IMR-90 (cell line): Measurements from ENCODE around the gene FNIP2.

Experiments
- BHLHE40 ChIP-seq: fragments of 150-350 bp; IDR thresholded peaks from 2 replicates; pipeline ENCODE4 v1.6.1; 2016; ENCODE audit warnings: mild to moderate bottlenecking, low read depth, low read length
- CEBPB ChIP-seq: IDR thresholded peaks from 2 replicates; pipeline ENCODE4 v1.6.1; 2012; ENCODE audit warnings: low read depth, low read length, improper control_type of control experiment
- CHD1 ChIP-seq: IDR thresholded peaks from 2 replicates; pipeline ENCODE4 v1.6.1; 2012; ENCODE audit warnings: low read depth, low read length, improper control_type of control experiment
- FOS ChIP-seq: fragments of 150-350 bp; IDR thresholded peaks from 2 replicates; pipeline ENCODE4 v1.6.1; 2016; ENCODE audit warnings: low read depth, low read length
- MAFK ChIP-seq: IDR thresholded peaks from 2 replicates; pipeline ENCODE4 v1.6.1; 2012; ENCODE audit warnings: low read depth, low read length, improper control_type of control experiment
- MAZ ChIP-seq: IDR thresholded peaks from 2 replicates; pipeline ENCODE4 v1.6.1; 2012; ENCODE audit warnings: low read depth, mild to moderate bottlenecking, low read length, improper control_type of control experiment, moderate library complexity, borderline replicate concordance
- POLR2A ChIP-seq: IDR thresholded peaks from 2 replicates; pipeline ENCODE4 v1.6.1; 2012; ENCODE audit warnings: mild to moderate bottlenecking, low read depth, low read length
- RAD21 ChIP-seq: IDR thresholded peaks from 2 replicates; pipeline ENCODE4 v1.6.1; 2012; ENCODE audit warnings: low read length, improper control_type of control experiment
- RCOR1 ChIP-seq: IDR thresholded peaks from 2 replicates; pipeline ENCODE4 v1.6.1; 2012; ENCODE audit warnings: mild to moderate bottlenecking, low read length, improper control_type of control experiment; ENCODE audit not compliant: insufficient replicate concordance
- RFX5 ChIP-seq: IDR thresholded peaks from 2 replicates; pipeline ENCODE4 v1.8.0; 2012; ENCODE audit warnings: low read depth, mild to moderate bottlenecking, low read length, moderate library complexity
- SMC3 ChIP-seq: fragments of 150-350 bp; IDR thresholded peaks from 2 replicates; pipeline ENCODE4 v1.6.1; 2016; ENCODE audit warnings: low read depth, mild to moderate bottlenecking, antibody characterized with exemption, low read length, moderate library complexity
- TF ChIP-seq, protein P1 (sequence below): conservative IDR thresholded peaks from 2 replicates; pipeline ENCODE4 v1.5.1; 2012; ENCODE audit warnings: mild to moderate bottlenecking, low read depth, low read length, improper control_type of control experiment
- TF ChIP-seq, protein P2 (sequence below): fragments of 150-350 bp; IDR thresholded peaks from 2 replicates; pipeline ENCODE4 v1.6.1; 2017; ENCODE audit warnings: mild to moderate bottlenecking, antibody characterized with exemption, low read length, low read depth
- TF ChIP-seq, protein P3 (sequence below): fragments of 150-350 bp; IDR thresholded peaks from 2 replicates; pipeline ENCODE4 v1.6.1; 2016; ENCODE audit warnings: low read depth, mild to moderate bottlenecking, low read length, moderate library complexity, borderline replicate concordance

DNA sequence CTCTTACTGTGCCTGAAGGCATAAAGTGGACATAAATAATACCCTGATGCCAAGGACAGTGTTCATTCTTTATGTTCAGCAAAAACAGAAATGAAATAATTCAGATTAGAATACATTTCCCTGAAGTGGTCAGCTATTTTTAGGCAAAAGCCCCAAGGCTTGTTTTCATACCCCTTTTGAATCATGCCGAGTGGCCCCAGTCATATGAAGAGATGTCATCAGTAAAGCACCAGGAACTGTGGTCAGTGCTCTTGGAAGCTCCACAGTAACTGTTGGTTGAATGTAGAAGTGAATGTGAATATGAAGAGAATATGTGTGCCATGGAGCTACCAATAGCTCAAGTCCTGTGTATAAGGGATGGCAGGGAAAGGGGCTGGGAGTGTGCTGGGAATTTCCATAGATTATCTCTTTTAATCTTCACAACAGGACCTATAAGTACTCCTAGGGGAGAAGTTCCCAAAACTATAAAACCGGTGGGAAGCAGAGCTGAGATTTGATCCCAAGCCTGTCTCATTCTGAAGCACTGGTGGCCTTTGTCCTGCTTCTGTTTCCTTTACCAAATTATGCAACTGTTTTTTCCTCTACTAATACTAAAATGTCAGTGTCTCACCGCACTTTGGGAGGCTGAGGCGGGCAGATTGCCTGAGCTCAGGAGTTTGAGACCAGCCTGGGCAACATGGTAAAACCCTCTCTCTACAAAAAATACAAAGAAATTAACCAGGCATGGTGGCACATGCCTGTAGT is 52.6 kb downstream of the FNIP2 start:
- TF ChIP-seq CEBPB, result no peak
- no peak for TF ChIP-seq POLR2A
- TF ChIP-seq, protein P1, sequence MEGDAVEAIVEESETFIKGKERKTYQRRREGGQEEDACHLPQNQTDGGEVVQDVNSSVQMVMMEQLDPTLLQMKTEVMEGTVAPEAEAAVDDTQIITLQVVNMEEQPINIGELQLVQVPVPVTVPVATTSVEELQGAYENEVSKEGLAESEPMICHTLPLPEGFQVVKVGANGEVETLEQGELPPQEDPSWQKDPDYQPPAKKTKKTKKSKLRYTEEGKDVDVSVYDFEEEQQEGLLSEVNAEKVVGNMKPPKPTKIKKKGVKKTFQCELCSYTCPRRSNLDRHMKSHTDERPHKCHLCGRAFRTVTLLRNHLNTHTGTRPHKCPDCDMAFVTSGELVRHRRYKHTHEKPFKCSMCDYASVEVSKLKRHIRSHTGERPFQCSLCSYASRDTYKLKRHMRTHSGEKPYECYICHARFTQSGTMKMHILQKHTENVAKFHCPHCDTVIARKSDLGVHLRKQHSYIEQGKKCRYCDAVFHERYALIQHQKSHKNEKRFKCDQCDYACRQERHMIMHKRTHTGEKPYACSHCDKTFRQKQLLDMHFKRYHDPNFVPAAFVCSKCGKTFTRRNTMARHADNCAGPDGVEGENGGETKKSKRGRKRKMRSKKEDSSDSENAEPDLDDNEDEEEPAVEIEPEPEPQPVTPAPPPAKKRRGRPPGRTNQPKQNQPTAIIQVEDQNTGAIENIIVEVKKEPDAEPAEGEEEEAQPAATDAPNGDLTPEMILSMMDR, result no peak
- no peak for TF ChIP-seq CHD1
- TF ChIP-seq RFX5, result no peak
- TF ChIP-seq MAZ, result no peak
- TF ChIP-seq SMC3, result no peak
- TF ChIP-seq, protein P2, sequence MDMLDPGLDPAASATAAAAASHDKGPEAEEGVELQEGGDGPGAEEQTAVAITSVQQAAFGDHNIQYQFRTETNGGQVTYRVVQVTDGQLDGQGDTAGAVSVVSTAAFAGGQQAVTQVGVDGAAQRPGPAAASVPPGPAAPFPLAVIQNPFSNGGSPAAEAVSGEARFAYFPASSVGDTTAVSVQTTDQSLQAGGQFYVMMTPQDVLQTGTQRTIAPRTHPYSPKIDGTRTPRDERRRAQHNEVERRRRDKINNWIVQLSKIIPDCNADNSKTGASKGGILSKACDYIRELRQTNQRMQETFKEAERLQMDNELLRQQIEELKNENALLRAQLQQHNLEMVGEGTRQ, result no peak
- TF ChIP-seq FOS, result no peak
- no peak for TF ChIP-seq RAD21
- TF ChIP-seq, protein P3, sequence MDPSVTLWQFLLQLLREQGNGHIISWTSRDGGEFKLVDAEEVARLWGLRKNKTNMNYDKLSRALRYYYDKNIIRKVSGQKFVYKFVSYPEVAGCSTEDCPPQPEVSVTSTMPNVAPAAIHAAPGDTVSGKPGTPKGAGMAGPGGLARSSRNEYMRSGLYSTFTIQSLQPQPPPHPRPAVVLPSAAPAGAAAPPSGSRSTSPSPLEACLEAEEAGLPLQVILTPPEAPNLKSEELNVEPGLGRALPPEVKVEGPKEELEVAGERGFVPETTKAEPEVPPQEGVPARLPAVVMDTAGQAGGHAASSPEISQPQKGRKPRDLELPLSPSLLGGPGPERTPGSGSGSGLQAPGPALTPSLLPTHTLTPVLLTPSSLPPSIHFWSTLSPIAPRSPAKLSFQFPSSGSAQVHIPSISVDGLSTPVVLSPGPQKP, result no peak
- TF ChIP-seq BHLHE40, result no peak
- no peak for TF ChIP-seq MAFK
- no peak for TF ChIP-seq RCOR1
